Mononuclear cell (primary cell): ENCODE measurements around the gene KIF2B. TPM values are rescaled to one million over a fixed set of nuclear protein-coding genes. Genes with fewer than 3 reads are reported as not detected.
"Not testable (repeated sequence)": the region's sequence is repeated elsewhere in the genome, so short reads cannot be mapped to it uniquely, and the experiment has no call there.

Experiments
- H3K27me3 ChIP-seq: 2 replicates; pipeline ENCODE4 v1.6.0; 2011; ENCODE audit warnings: low read length, control low read depth; ENCODE audit not compliant: insufficient read depth
- H3K4me1 ChIP-seq: 2 replicates; pipeline ENCODE4 v1.5.1; 2011; ENCODE audit warnings: mild to moderate bottlenecking, low read length, control low read depth; ENCODE audit not compliant: insufficient read depth
- H3K4me3 ChIP-seq: 2 replicates; pipeline ENCODE4 v1.5.1; 2011; ENCODE audit warnings: mild to moderate bottlenecking, low read length, moderate library complexity
- H3K9me3 ChIP-seq: 2 replicates; pipeline ENCODE4 v1.5.1; 2011; ENCODE audit warnings: low read depth, mild to moderate bottlenecking, control low read depth, low read length
- total RNA-seq: library from RNA; depleted of rRNA; stranded (reverse); fragments of >200 nt; gene quantifications from one replicate; pipeline ENCODE4 v1.2.3, GENCODE V29; 2012

The KIF2B gene
- not detected for total RNA-seq

- Histone ChIP-seq H3K4me1 (no peaks in the 10 kb centered on the region), H3K4me3 (no peak within 1 kb of the TSS)
These were observed at the start of gene KIF2B for GRCh38 chr17:53822764-53823163. Gene KIF2B (plus strand): TSS chr17:53822927. CDS start chr17:53823034, 107 bp downstream.

GRCh38 chr17:53780320-53780719 is 42.4 kb upstream of the KIF2B start:
- Histone ChIP-seq H3K4me1 (no peaks in the 10 kb centered on the region), H3K9me3 (no peaks in the 10 kb centered on the region), H3K4me3 (no peak overlapping the region), H3K27me3 (no peaks in the 10 kb centered on the region)

More at GRCh38 chr17:53822764-53823163, at the start of gene KIF2B:
- Histone ChIP-seq H3K9me3 (no peaks in the 10 kb centered on the region), H3K27me3 (no peaks in the 10 kb centered on the region)

GRCh38 chr17:53791551-53791950 is 31.2 kb upstream of the KIF2B start:
- Histone ChIP-seq H3K9me3 (no peaks in the 10 kb centered on the region), H3K4me3 (no peak overlapping the region), H3K27me3 (no peaks in the 10 kb centered on the region), H3K4me1 (no peaks in the 10 kb centered on the region)

GRCh38 chr17:53792451-53792850 is 30.3 kb upstream of the KIF2B start:
- Histone ChIP-seq H3K4me3 (no peak overlapping the region), H3K4me1 (no peaks in the 10 kb centered on the region), H3K9me3 (no peaks in the 10 kb centered on the region), H3K27me3 (no peaks in the 10 kb centered on the region)

- Histone ChIP-seq H3K4me3 (no peak overlapping the region), H3K9me3 (no peaks in the 10 kb centered on the region), H3K4me1 (no peaks in the 10 kb centered on the region), H3K27me3 (no peaks in the 10 kb centered on the region)
These were observed 29.7 kb upstream of the KIF2B start for GRCh38 chr17:53792997-53793396.

GRCh38 chr17:53794875-53795274 is 27.9 kb upstream of the KIF2B start:
- no peak overlapping the region for H3K4me3 ChIP-seq
- no peaks in the 10 kb centered on the region for H3K27me3 ChIP-seq
- H3K4me1 ChIP-seq, result no peaks in the 10 kb centered on the region
- no peaks in the 10 kb centered on the region for H3K9me3 ChIP-seq

- no peaks in the 10 kb centered on the region for H3K27me3 ChIP-seq
- no peaks in the 10 kb centered on the region for H3K9me3 ChIP-seq
- no peak overlapping the region for H3K4me3 ChIP-seq
- H3K4me1 ChIP-seq, result no peaks in the 10 kb centered on the region
These were observed 26.1 kb upstream of the KIF2B start for GRCh38 chr17:53796642-53797041.

- Histone ChIP-seq H3K27me3 (no peaks in the 10 kb centered on the region), H3K4me3 (no peak overlapping the region), H3K9me3 (no peaks in the 10 kb centered on the region), H3K4me1 (no peaks in the 10 kb centered on the region)
These were observed 25.2 kb upstream of the KIF2B start for GRCh38 chr17:53797501-53797900.

GRCh38 chr17:53804437-53804836 is 18.3 kb upstream of the KIF2B start:
- Histone ChIP-seq H3K4me1 (no peaks in the 10 kb centered on the region), H3K27me3 (no peaks in the 10 kb centered on the region), H3K9me3 (peaks cover 8% of the 10 kb centered on the region), H3K4me3 (no peak overlapping the region)

GRCh38 chr17:53806473-53806872 is 16.3 kb upstream of the KIF2B start:
- no peaks in the 10 kb centered on the region for H3K27me3 ChIP-seq
- peaks cover 8% of the 10 kb centered on the region for H3K9me3 ChIP-seq
- no peak overlapping the region for H3K4me3 ChIP-seq
- H3K4me1 ChIP-seq, result no peaks in the 10 kb centered on the region

GRCh38 chr17:53807286-53807685 is 15.4 kb upstream of the KIF2B start:
- no peaks in the 10 kb centered on the region for H3K27me3 ChIP-seq
- H3K4me3 ChIP-seq, result no peak overlapping the region
- no peaks in the 10 kb centered on the region for H3K4me1 ChIP-seq
- H3K9me3 ChIP-seq, result peaks cover 8% of the 10 kb centered on the region

GRCh38 chr17:53818271-53818670 is 4.5 kb upstream of the KIF2B start:
- Histone ChIP-seq H3K27me3 (no peaks in the 10 kb centered on the region), H3K9me3 (no peaks in the 10 kb centered on the region), H3K4me1 (no peaks in the 10 kb centered on the region), H3K4me3 (no peak overlapping the region)

- H3K4me1 ChIP-seq, result no peaks in the 10 kb centered on the region
- H3K4me3 ChIP-seq, result no peak overlapping the region
- no peaks in the 10 kb centered on the region for H3K27me3 ChIP-seq
- no peaks in the 10 kb centered on the region for H3K9me3 ChIP-seq
These were observed 3.8 kb upstream of the KIF2B start for GRCh38 chr17:53818929-53819328.

GRCh38 chr17:53819956-53820355 is 2.8 kb upstream of the KIF2B start:
- no peaks in the 10 kb centered on the region for H3K9me3 ChIP-seq
- no peak overlapping the region for H3K4me3 ChIP-seq
- no peaks in the 10 kb centered on the region for H3K27me3 ChIP-seq
- no peaks in the 10 kb centered on the region for H3K4me1 ChIP-seq

- H3K9me3 ChIP-seq, result no peaks in the 10 kb centered on the region
- H3K4me1 ChIP-seq, result no peaks in the 10 kb centered on the region
- no peaks in the 10 kb centered on the region for H3K27me3 ChIP-seq
- H3K4me3 ChIP-seq, result no peak overlapping the region
These were observed 769 bp downstream of the KIF2B start for GRCh38 chr17:53823341-53824050.

GRCh38 chr17:53834771-53835170 is 12.0 kb downstream of the KIF2B start:
- not testable (repeated sequence) for H3K9me3 ChIP-seq

More at GRCh38 chr17:53834771-53835170, 12.0 kb downstream of the KIF2B start:
- H3K4me1 ChIP-seq, H3K4me3 ChIP-seq, H3K27me3 ChIP-seq: not testable (repeated sequence)
